Thoracic aorta (tissue), 2 donors: ENCODE measurements around the gene MACO1. TPM values are rescaled to one million over a fixed set of nuclear protein-coding genes. Genes with fewer than 3 reads are reported as not detected.
"Not testable (repeated sequence)": the region's sequence is repeated elsewhere in the genome, so short reads cannot be mapped to it uniquely, and the experiment has no call there.

Source experiments
- ATAC-seq: fragments of 150-250 bp; one replicate; pipeline ENCODE4 v1.8.0; 2017; ENCODE audit warnings: low read depth; ENCODE audit not compliant: insufficient number of reproducible peaks, low FRiP score
- DNase-seq: peaks from one replicate; pipeline ENCODE4 v3.0.0-alpha.2; 2020; ENCODE audit warnings: low spot score
- H3K27ac ChIP-seq, 2 donors: fragments of 200-600 bp; sonication (generic); 1 replicate in 1 of 2; 2 replicates in 1 of 2; pipeline ENCODE4 v1.5.1; 2016; ENCODE audit warnings: mild to moderate bottlenecking in 2 of 2, moderate library complexity in 2 of 2
- H3K27me3 ChIP-seq: fragments of 200-600 bp; sonication (generic); replicated peaks from 2 replicates; pipeline ENCODE4 v1.6.0; 2016; ENCODE audit warnings: mild to moderate bottlenecking; ENCODE audit not compliant: insufficient read depth
- H3K36me3 ChIP-seq: fragments of 200-600 bp; sonication (generic); one replicate; pipeline ENCODE4 v1.5.1; 2016
- H3K4me1 ChIP-seq, 2 donors: fragments of 200-600 bp; sonication (generic); 1 replicate in 1 of 2; 2 replicates in 1 of 2; pipeline versions ENCODE4 v1.5.1 to v1.6.0; 2016; ENCODE audit warnings: low read depth in 2 of 2, mild to moderate bottlenecking in 1 of 2; ENCODE audit not compliant: control insufficient read depth in 1 of 2
- H3K4me3 ChIP-seq: fragments of 200-600 bp; sonication (generic); 2 replicates; pipeline ENCODE4 v1.5.1; 2016; ENCODE audit warnings: mild to moderate bottlenecking
- H3K9me3 ChIP-seq: fragments of 200-600 bp; sonication (generic); 2 replicates; pipeline ENCODE4 v1.5.1; 2016
- total RNA-seq, 2 donors: library from RNA; depleted of rRNA; stranded (reverse); fragments of >200 nt; gene quantifications; one replicate each; pipeline versions ENCODE4 v1.1.0 to v1.2.3, GENCODE V29; 2016
- TF ChIP-seq, protein P1 (sequence below): fragments of 200-600 bp; sonication (generic); IDR thresholded peaks from one replicate; pipeline ENCODE4 v1.5.1; 2019; ENCODE audit warnings: antibody characterized with exemption

Gene MACO1
- total RNA-seq, 2 donors from 2014 or later, result 15.2 to 18.8 TPM

DNA sequence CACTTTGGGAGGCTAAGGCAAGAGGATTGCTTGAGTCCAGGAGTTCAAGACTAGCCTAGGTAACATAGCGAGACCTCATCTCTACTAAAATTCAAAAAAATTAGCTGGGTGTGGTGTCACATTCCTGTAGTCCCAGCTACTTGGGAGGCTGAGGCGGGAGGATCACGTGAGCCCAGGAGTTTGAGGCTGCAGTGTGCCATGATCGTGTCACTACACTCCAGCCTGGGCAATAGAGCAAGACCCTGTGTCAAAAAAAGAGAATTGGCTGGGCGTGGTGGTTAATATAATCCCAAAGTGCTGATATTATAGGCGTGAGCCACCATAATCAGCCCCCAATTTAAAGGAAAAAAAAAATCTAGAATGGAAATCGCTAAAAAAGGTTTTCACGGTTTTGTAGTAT lies 7.0 kb downstream of the MACO1 start:
- ATAC-seq (no peak), DNase-seq (no peak)
- Histone ChIP-seq H3K4me1 (peaks cover 26 to 55% of the 10 kb centered on the region in 2 donors), H3K27ac (no peak overlapping the region), H3K27me3 (no peaks in the 10 kb centered on the region), H3K36me3 (no peaks in the 10 kb centered on the region), H3K9me3 (no peaks in the 10 kb centered on the region), H3K4me3 (no peak overlapping the region)
- TF ChIP-seq, protein P1, sequence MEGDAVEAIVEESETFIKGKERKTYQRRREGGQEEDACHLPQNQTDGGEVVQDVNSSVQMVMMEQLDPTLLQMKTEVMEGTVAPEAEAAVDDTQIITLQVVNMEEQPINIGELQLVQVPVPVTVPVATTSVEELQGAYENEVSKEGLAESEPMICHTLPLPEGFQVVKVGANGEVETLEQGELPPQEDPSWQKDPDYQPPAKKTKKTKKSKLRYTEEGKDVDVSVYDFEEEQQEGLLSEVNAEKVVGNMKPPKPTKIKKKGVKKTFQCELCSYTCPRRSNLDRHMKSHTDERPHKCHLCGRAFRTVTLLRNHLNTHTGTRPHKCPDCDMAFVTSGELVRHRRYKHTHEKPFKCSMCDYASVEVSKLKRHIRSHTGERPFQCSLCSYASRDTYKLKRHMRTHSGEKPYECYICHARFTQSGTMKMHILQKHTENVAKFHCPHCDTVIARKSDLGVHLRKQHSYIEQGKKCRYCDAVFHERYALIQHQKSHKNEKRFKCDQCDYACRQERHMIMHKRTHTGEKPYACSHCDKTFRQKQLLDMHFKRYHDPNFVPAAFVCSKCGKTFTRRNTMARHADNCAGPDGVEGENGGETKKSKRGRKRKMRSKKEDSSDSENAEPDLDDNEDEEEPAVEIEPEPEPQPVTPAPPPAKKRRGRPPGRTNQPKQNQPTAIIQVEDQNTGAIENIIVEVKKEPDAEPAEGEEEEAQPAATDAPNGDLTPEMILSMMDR, result no peak

DNA sequence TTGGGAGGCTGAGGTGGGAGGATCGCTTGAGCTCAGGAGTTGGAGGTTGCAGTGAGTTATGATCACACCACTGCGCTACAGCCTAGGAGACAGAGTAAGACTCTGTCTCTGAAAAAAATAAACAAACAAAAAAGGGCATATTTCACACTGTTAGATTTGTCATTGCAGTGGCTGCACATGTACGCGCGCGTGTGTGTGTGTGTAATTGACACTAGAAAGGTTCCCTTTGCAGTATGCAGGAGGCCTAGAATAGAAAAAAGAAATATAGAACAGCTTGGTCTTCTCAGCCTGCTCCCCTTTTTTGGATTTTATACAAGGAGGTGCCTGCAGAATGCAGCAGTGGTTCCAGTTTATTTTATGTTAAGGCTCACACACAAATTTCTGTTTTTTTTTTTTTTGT lies 8.6 kb downstream of the MACO1 start:
- no peak for DNase-seq
- Histone ChIP-seq H3K4me1 (peaks cover 19 to 39% of the 10 kb centered on the region in 2 donors), H3K9me3 (no peaks in the 10 kb centered on the region), H3K36me3 (no peaks in the 10 kb centered on the region), H3K4me3 (no peak overlapping the region), H3K27me3 (no peaks in the 10 kb centered on the region), H3K27ac (no peak overlapping the region)
- no peak for ATAC-seq
- TF ChIP-seq, protein P1, result no peak

DNA sequence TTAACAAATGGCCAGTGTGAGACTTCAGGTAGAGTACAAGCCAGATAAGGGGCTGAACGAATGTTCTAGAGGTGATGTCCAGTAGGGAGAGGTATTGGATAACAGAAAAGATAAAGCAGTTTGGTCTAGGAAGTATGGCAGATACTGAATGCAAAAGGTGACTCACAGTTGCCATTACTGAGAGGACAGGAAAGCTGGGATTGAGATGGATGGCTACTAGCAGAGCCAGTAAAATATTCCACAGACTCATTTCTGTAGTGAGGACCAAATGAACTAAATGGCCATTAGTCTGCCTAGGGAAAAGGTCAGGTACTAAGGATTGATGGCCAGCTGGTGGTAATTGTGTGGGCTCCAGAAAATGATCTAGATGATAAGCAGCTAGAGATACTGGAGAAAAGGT lies 11.5 kb downstream of the MACO1 start:
- DNase-seq (no peak), ATAC-seq (no peak)
- no peak overlapping the region for H3K27ac ChIP-seq
- no peaks in the 10 kb centered on the region for H3K36me3 ChIP-seq
- TF ChIP-seq, protein P1, result no peak
- no peaks in the 10 kb centered on the region for H3K27me3 ChIP-seq
- peaks cover 0 to 17% of the 10 kb centered on the region in 2 donors for H3K4me1 ChIP-seq
- no peaks in the 10 kb centered on the region for H3K9me3 ChIP-seq
- no peak overlapping the region for H3K4me3 ChIP-seq

DNA sequence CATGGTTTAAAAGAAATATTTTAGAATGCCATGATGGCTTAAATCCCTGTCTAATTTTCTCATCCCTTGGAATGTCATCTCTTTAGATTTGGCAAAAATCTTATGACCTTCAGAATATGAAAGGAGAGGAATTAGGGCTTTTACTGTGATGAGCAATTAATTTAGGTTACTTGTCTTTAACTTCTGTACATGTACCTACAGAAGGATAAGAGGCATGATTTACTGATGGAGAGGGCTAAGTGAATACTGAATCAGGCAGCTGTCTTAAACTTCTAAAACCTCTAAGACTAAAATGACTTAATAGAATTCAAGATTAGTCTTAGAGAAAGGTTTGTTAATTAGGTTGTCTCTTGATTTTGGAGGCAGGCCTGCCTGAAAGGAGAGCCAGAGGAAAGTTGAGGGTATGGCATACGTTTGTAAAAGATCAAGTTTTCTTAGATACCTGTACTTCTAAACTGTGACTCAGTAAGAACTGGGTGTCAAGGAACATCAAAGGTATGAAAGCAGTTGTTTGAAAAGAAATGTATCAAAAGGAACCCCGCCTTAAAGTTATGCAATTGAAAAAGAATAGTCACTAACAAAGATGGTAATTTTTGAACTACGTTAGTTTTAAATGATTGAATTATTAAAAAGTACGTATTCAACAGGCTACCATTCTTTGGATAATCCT lies 12.5 kb downstream of the MACO1 start:
- TF ChIP-seq, protein P1, result no peak
- H3K27ac ChIP-seq, result no peak overlapping the region
- peaks cover 3% of the 10 kb centered on the region for H3K36me3 ChIP-seq
- H3K4me3 ChIP-seq, result no peak overlapping the region
- H3K27me3 ChIP-seq, result no peaks in the 10 kb centered on the region
- H3K4me1 ChIP-seq, result peaks cover 0 to 14% of the 10 kb centered on the region in 2 donors
- no peaks in the 10 kb centered on the region for H3K9me3 ChIP-seq
- ATAC-seq, result no peak
- DNase-seq, result no peak

DNA sequence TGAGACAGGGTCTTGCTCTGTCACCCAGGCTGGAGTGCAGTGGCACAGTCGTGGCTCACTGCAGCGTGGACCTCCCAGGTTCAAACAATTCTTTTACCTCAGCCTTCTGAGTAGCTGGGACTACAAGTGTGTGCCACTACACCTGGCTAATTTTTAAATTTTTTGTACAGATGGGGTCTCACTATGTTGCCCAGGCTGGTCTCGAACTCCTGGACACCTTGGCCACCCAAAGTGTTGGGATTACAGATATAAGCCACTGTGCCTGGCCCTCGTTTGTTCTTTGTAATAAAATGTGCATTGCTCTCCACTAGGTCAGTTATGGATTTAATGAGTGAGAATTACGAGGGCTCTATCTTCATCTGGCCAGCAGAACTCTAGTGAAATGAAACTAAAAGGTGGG lies 13.9 kb downstream of the MACO1 start:
- not testable (repeated sequence) for H3K4me3 ChIP-seq, H3K27ac ChIP-seq, H3K36me3 ChIP-seq, H3K27me3 ChIP-seq, ATAC-seq, DNase-seq, H3K9me3 ChIP-seq
- H3K4me1 ChIP-seq, result peaks cover 0 to 14% of the 10 kb centered on the region in 2 donors

DNA sequence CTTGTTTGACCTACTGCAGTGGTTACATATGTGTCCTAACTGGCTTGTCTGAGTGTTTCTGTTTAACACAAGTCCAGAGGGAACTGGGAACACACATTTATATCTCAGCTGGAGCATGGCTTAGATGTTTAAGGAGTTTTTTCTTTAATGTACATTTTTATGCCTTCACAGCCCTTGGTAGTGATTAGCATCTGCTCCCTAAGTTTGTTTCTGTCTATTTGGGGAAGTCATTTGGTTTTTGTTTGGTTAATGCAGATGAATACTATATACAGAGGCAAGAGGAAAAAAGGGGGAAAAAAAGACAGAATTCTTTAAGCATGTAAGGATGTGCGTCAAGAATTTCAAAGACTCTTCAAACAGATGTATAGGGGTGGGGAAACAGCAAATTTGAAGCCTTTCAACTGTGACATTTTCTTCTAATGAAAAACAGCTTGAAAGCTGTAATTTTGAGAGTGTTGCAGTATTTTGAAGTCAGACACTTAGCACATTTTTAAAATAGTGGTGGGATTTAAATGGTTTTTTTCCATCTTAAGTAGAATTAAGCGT lies 15.4 kb downstream of the MACO1 start:
- DNase-seq (no peak), ATAC-seq (no peak)
- TF ChIP-seq, protein P1, result no peak
- peaks cover 8% of the 10 kb centered on the region for H3K36me3 ChIP-seq
- H3K27ac ChIP-seq, result no peak overlapping the region
- peaks cover 0 to 14% of the 10 kb centered on the region in 2 donors for H3K4me1 ChIP-seq
- H3K9me3 ChIP-seq, result no peaks in the 10 kb centered on the region
- no peak overlapping the region for H3K4me3 ChIP-seq
- no peaks in the 10 kb centered on the region for H3K27me3 ChIP-seq
